Testis (tissue), 2 donors: ENCODE results near the gene CELF5.

Experiments used
- POLR2A ChIP-seq: fragments of 450-650 bp; IDR thresholded peaks from one replicate; pipeline ENCODE4 v1.6.1; 2017; ENCODE audit warnings: antibody characterized with exemption, mild to moderate bottlenecking, moderate library complexity
- TF ChIP-seq, protein P1 (sequence below), 3 experiments: fragments of 450-650 bp in 2 of 3; fragments of 200-600 bp in 1 of 3; sonication (generic) in 1 of 3; IDR thresholded peaks; one replicate each; pipeline ENCODE4 v1.5.1; 2016 to 2019; ENCODE audit warnings: antibody characterized with exemption in 3 of 3, mild to moderate bottlenecking in 2 of 3, moderate library complexity in 1 of 3

DNA sequence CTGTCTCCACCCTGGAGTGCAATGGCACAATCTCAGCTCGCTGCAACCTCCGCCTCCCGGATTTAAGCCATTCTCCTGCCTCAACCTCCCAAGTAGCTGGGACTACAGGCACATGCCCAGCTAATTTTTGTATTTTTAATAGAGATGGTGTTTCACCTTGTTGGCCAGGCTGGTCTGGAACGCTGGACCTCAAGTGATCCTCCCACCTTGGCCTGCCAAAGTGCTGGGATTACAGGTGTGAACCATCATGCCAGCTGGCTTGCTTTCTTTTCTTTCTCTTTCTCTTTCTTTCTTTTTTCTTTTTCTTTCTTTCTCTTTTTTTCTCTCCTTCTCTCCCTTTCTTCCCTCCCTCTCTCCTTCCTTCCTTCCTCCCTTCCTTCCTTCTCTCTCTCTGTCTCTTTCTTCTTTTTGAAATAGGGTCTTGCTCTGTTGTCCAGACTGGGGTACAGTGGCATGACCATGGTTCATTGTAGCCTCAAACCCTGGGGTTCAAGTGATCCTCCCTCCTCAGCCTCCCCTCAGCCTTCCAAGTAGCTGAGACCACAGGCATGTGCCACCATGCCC is 108.6 kb downstream of the CELF5 start:
- TF ChIP-seq, protein P1, sequence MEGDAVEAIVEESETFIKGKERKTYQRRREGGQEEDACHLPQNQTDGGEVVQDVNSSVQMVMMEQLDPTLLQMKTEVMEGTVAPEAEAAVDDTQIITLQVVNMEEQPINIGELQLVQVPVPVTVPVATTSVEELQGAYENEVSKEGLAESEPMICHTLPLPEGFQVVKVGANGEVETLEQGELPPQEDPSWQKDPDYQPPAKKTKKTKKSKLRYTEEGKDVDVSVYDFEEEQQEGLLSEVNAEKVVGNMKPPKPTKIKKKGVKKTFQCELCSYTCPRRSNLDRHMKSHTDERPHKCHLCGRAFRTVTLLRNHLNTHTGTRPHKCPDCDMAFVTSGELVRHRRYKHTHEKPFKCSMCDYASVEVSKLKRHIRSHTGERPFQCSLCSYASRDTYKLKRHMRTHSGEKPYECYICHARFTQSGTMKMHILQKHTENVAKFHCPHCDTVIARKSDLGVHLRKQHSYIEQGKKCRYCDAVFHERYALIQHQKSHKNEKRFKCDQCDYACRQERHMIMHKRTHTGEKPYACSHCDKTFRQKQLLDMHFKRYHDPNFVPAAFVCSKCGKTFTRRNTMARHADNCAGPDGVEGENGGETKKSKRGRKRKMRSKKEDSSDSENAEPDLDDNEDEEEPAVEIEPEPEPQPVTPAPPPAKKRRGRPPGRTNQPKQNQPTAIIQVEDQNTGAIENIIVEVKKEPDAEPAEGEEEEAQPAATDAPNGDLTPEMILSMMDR (IDR thresholded peaks at IDR 0.05), result no peak
- no peak for TF ChIP-seq POLR2A
